ENCODE data around the gene TXNDC16. TPM values are rescaled to one million over a fixed set of nuclear protein-coding genes. Genes with fewer than 3 reads are reported as not detected.

TXNDC16 gene
- polyA plus RNA-seq, 1 donor (not counting 4 experiments of a cell fraction or from before 2014, with no cell fraction given): 1.9 TPM

- no peak overlapping the region for H3K4me3 ChIP-seq (ENCODE audit: control insufficient read depth in 2 of 3, extremely low read depth in 1 of 3, insufficient read depth in 2 of 3, low read depth in 1 of 3, low read length in 3 of 3)
- no peaks in the 10 kb centered on the region for H3K4me1 ChIP-seq (ENCODE audit: control insufficient read depth, extremely low read depth, insufficient read depth, low read length)
- H2AFZ ChIP-seq (ENCODE audit: control insufficient read depth, low read length): no peak overlapping the region
- H4K20me1 ChIP-seq (ENCODE audit: control insufficient read depth, extremely low read depth, insufficient read depth, low read length): no peaks in the 10 kb centered on the region
- no peak overlapping the region for H3K4me2 ChIP-seq (ENCODE audit: control insufficient read depth, extremely low read depth, insufficient read depth, low read depth, low read length)
- no peak for FAIRE-seq
- no peaks in the 10 kb centered on the region for H3K9me3 ChIP-seq (ENCODE audit: control insufficient read depth, low read depth, low read length)
- no peaks in the 10 kb centered on the region for H3K79me2 ChIP-seq (ENCODE audit: control insufficient read depth, insufficient read depth, low read length)
- TF ChIP-seq CTCF (optimal IDR thresholded peaks at IDR 0.05 in 1 of 3, IDR thresholded peaks at IDR 0.05 in 1 of 3, conservative IDR thresholded peaks at IDR 0.05 in 1 of 3; ENCODE audit: extremely low read depth in 1 of 3, insufficient read depth in 2 of 3, low read length in 3 of 3) (no peak), EZH2 (IDR thresholded peaks at IDR 0.05; ENCODE audit: low read length) (no peak)
- no peak overlapping the region for H3K27ac ChIP-seq (ENCODE audit: control insufficient read depth, insufficient read depth, low read length)
- H3K9ac ChIP-seq (ENCODE audit: control insufficient read depth, extremely low read depth, insufficient read depth, low read length): no peak overlapping the region
- DNase-seq (ENCODE audit: low read depth, low spot score): no peak
- dilution Hi-C loops (cut with MboI; ENCODE audit: extremely low pct_ligation_motif_present, low sequenced_read_pairs): no loop called here
- H3K36me3 ChIP-seq (ENCODE audit: control insufficient read depth in 2 of 2, extremely low read depth in 1 of 2, insufficient read depth in 2 of 2, low read length in 2 of 2): no peaks in the 10 kb centered on the region
- no peaks in the 10 kb centered on the region for H3K9me1 ChIP-seq (ENCODE audit: control insufficient read depth, extremely low read depth, insufficient read depth, low read length)
- peaks cover 5% of the 10 kb centered on the region for H3K27me3 ChIP-seq (ENCODE audit: control insufficient read depth, extremely low read depth, insufficient read depth, low read length)
Measured at GRCh38 chr14:52399104-52399503, 153.2 kb downstream of the TXNDC16 start.

GRCh38 chr14:52397844-52398243 lies 154.5 kb downstream of the TXNDC16 start:
- Histone ChIP-seq H2AFZ (ENCODE audit: control insufficient read depth, low read length) (no peak overlapping the region), H4K20me1 (ENCODE audit: control insufficient read depth, extremely low read depth, insufficient read depth, low read length) (no peaks in the 10 kb centered on the region), H3K9me1 (ENCODE audit: control insufficient read depth, extremely low read depth, insufficient read depth, low read length) (no peaks in the 10 kb centered on the region), H3K4me1 (ENCODE audit: control insufficient read depth, extremely low read depth, insufficient read depth, low read length) (no peaks in the 10 kb centered on the region), H3K9me3 (ENCODE audit: control insufficient read depth, low read depth, low read length) (no peaks in the 10 kb centered on the region), H3K79me2 (ENCODE audit: control insufficient read depth, insufficient read depth, low read length) (no peaks in the 10 kb centered on the region), H3K4me3 (ENCODE audit: control insufficient read depth in 2 of 3, extremely low read depth in 1 of 3, insufficient read depth in 2 of 3, low read depth in 1 of 3, low read length in 3 of 3) (no peak overlapping the region), H3K27me3 (ENCODE audit: control insufficient read depth, extremely low read depth, insufficient read depth, low read length) (peaks cover 6% of the 10 kb centered on the region), H3K27ac (ENCODE audit: control insufficient read depth, insufficient read depth, low read length) (no peak overlapping the region), H3K9ac (ENCODE audit: control insufficient read depth, extremely low read depth, insufficient read depth, low read length) (no peak overlapping the region), H3K4me2 (ENCODE audit: control insufficient read depth, extremely low read depth, insufficient read depth, low read depth, low read length) (no peak overlapping the region), H3K36me3 (ENCODE audit: control insufficient read depth in 2 of 2, extremely low read depth in 1 of 2, insufficient read depth in 2 of 2, low read length in 2 of 2) (no peaks in the 10 kb centered on the region)
- dilution Hi-C loops (cut with MboI; ENCODE audit: extremely low pct_ligation_motif_present, low sequenced_read_pairs): no loop called here
- no peak for FAIRE-seq
- DNase-seq (ENCODE audit: low read depth, low spot score): no peak
- TF ChIP-seq EZH2 (IDR thresholded peaks at IDR 0.05; ENCODE audit: low read length) (no peak), CTCF (optimal IDR thresholded peaks at IDR 0.05 in 1 of 3, IDR thresholded peaks at IDR 0.05 in 1 of 3, conservative IDR thresholded peaks at IDR 0.05 in 1 of 3; ENCODE audit: extremely low read depth in 1 of 3, insufficient read depth in 2 of 3, low read length in 3 of 3) (no peak)

Data from keratinocyte (primary cell).